Naive B cell (primary cell): ENCODE measurements around the gene CACUL1. TPM values are rescaled to one million over a fixed set of nuclear protein-coding genes. Genes with fewer than 3 reads are reported as not detected.
"Not testable (repeated sequence)": the region's sequence is repeated elsewhere in the genome, so short reads cannot be mapped to it uniquely, and the experiment has no call there.

Experiments used
- ATAC-seq, 2 donors: fragments of 150-1000 bp; cut with Tn5 transposase; 2 replicates each; pipeline ENCODE4 v1.10.0; 2021; ENCODE audit warnings: low read depth in 2 of 2, mild to moderate bottlenecking in 2 of 2, moderate library complexity in 2 of 2
- DNase-seq: peaks from one replicate; pipeline ENCODE4 v3.0.0; 2022
- H3K27ac Mint-ChIP-seq, 6 donors: one replicate each; pipeline ENCODE4 v1.8.0; 2020 to 2022; ENCODE audit warnings: mild to moderate bottlenecking in 6 of 6, mixed read lengths in 6 of 6, moderate library complexity in 5 of 6, inconsistent platforms in 2 of 6
- H3K27me3 Mint-ChIP-seq, 3 donors: one replicate each; pipeline ENCODE4 v1.8.0; 2021 to 2022; ENCODE audit warnings: mixed read lengths in 3 of 3, mild to moderate bottlenecking in 1 of 3
- H3K36me3 Mint-ChIP-seq, 2 donors: one replicate each; pipeline ENCODE4 v1.8.0; 2020 to 2022; ENCODE audit warnings: mixed read lengths in 2 of 2, inconsistent platforms in 1 of 2, mild to moderate bottlenecking in 1 of 2
- H3K4me1 Mint-ChIP-seq, 3 donors: one replicate each; pipeline ENCODE4 v1.8.0; 2020 to 2022; ENCODE audit warnings: mixed read lengths in 3 of 3, inconsistent platforms in 1 of 3, mild to moderate bottlenecking in 1 of 3, moderate library complexity in 1 of 3
- H3K4me3 Mint-ChIP-seq, 8 donors: one replicate each; pipeline ENCODE4 v1.8.0; 2020 to 2022; ENCODE audit warnings: mild to moderate bottlenecking in 8 of 8, mixed read lengths in 8 of 8, moderate library complexity in 8 of 8, inconsistent platforms in 2 of 8
- H3K9me3 Mint-ChIP-seq, 7 donors: one replicate each; pipeline ENCODE4 v1.8.0; 2020 to 2022; ENCODE audit warnings: mixed read lengths in 7 of 7, mild to moderate bottlenecking in 5 of 7, inconsistent platforms in 2 of 7, moderate library complexity in 1 of 7
- polyA plus RNA-seq, 6 donors: library from polyadenylated mRNA; unstranded; fragments of 300-500 nt; fragmentation: Illumina TruSeq; gene quantifications; one replicate each; pipeline ENCODE4 v1.2.3, GENCODE V29; 2021; ENCODE audit warnings: low read depth in 6 of 6

CACUL1 gene
- polyA plus RNA-seq, 6 donors from 2014 or later, result 21.5 to 40.9 (median 35.7) TPM

DNA sequence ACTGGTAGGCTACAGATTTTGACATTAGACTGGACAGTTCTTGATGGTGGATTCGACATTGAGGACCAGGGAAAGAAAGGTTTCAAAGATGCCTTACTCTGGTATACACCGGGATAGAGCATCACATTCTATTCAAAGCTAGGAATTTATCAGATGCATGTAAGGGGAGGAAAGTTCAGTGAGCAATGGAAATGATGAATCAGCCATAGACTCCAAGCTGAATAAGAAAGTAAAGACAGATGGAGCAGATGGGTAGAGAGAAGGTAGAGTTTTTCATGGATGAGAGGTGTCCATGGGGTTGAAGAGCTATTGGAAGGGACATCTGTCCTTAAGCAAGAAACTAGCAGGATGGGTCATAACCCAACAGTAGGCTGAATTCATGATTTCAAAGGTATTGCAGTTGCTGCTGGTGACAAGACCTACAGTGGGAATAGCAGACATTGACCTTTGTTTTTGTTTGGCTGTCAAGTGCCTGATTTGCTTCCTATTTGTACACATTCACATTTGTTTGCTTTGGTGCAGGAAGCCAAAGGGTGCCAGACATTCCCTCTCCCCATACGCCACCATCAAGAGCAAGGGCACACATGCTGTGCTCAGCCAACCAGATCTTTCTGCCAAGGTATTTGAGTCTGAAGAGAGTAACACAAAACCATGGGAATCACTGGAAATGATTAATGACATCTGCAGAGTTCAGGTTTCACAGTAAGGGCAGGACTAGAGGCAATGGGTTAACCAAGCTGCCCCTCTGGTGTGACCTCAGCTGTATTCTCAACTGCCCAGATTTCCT lies 8.6 kb upstream of the CACUL1 start:
- H3K36me3 Mint-ChIP-seq, result no peaks in the 10 kb centered on the region
- ATAC-seq, result no peak
- no peaks in the 10 kb centered on the region for H3K9me3 Mint-ChIP-seq
- no peak overlapping the region for H3K4me3 Mint-ChIP-seq
- H3K27ac Mint-ChIP-seq, result no peak overlapping the region
- DNase-seq, result no peak
- H3K4me1 Mint-ChIP-seq, result no peaks in the 10 kb centered on the region
- H3K27me3 Mint-ChIP-seq, result peaks cover 0 to 7% (median 6%) of the 10 kb centered on the region in 3 donors

DNA sequence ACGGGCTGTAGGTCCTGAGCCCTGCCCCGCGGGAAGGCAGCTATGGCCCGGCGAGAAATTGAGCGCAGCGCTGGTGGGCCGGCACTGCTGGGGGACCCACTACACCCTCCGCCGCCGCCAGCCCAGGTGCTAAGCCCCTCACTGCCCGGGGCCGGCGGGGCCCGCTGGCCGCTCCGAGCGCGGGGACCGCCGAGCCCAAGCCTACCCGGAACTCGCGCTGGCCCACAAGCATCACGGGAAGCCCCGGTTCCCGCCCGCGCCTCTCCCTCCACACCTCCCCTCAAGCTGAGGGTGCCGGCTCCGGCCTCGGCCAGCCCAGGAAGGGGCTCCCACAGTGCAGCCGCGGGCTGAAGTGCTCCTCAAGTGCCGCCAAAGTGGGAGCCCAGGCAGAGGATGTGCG lies 5.5 kb upstream of the CACUL1 start:
- DNase-seq (no peak), ATAC-seq (no peak)
- Mint-ChIP-seq H3K4me3 (no peak overlapping the region), H3K27me3 (peaks cover under 1 to 7% (median 7%) of the 10 kb centered on the region in 3 donors), H3K4me1 (peaks cover under 1 to 11% (median 9%) of the 10 kb centered on the region in 3 donors), H3K27ac (peak overlapping the region in 1 of 6 donors; percentile 56), H3K9me3 (no peaks in the 10 kb centered on the region), H3K36me3 (no peaks in the 10 kb centered on the region)

DNA sequence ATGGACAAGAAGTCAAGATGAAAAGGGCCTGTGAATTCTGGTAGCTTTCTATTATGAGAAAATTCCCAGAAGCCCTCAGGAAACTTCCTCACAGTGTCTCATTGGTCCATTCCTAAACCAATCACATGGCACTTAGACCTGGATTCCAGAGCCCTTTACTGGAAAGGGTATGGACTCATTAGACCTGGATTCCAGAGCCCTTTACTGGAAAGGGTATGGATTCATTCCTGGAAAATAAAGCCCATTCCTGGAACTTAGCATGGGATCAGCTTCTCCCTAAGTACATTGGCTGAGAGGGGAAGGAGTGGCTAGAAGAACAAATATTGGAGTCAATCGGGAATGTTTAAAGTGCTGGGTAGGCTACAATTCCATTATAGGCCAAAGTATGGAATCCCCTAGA lies 3.7 kb upstream of the CACUL1 start:
- no peak overlapping the region for H3K4me3 Mint-ChIP-seq
- H3K27ac Mint-ChIP-seq, result no peak overlapping the region
- DNase-seq (no peak), ATAC-seq (no peak)
- H3K4me1 Mint-ChIP-seq, result peaks cover 12 to 21% (median 18%) of the 10 kb centered on the region in 3 donors
- H3K9me3 Mint-ChIP-seq, result no peaks in the 10 kb centered on the region
- H3K27me3 Mint-ChIP-seq, result peaks cover 5 to 7% (median 7%) of the 10 kb centered on the region in 3 donors
- H3K36me3 Mint-ChIP-seq, result no peaks in the 10 kb centered on the region

DNA sequence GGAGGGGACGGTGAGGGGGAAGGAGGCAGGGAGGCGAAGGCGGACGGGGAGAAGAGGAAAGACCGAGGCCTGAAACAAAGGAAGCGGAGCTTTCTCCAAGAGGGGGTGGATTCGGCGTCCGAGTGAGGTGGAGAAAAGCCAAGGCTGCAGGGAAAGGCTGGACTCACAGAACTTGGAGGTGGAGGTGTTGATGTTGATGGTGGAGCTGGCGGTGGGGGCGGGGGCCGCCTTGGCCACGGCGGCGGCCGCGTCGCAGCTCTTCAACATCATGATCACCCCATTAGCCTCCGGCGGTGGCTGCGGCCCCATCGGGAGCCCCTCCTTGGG lies 578 bp downstream of the CACUL1 start:
- H3K36me3 Mint-ChIP-seq, result no peaks in the 10 kb centered on the region
- H3K27ac Mint-ChIP-seq, result peak overlapping the region; percentile 89 to 95 (median 91)
- peak overlapping the region; percentile 88 to 99 (median 95) for H3K4me3 Mint-ChIP-seq
- peak; percentile 35 for DNase-seq
- H3K27me3 Mint-ChIP-seq, result peaks cover 5 to 7% (median 5%) of the 10 kb centered on the region in 3 donors
- H3K4me1 Mint-ChIP-seq, result peaks cover 28 to 52% (median 50%) of the 10 kb centered on the region in 3 donors
- no peaks in the 10 kb centered on the region for H3K9me3 Mint-ChIP-seq
- peak in 1 of 2 donors; percentile 1 for ATAC-seq

DNA sequence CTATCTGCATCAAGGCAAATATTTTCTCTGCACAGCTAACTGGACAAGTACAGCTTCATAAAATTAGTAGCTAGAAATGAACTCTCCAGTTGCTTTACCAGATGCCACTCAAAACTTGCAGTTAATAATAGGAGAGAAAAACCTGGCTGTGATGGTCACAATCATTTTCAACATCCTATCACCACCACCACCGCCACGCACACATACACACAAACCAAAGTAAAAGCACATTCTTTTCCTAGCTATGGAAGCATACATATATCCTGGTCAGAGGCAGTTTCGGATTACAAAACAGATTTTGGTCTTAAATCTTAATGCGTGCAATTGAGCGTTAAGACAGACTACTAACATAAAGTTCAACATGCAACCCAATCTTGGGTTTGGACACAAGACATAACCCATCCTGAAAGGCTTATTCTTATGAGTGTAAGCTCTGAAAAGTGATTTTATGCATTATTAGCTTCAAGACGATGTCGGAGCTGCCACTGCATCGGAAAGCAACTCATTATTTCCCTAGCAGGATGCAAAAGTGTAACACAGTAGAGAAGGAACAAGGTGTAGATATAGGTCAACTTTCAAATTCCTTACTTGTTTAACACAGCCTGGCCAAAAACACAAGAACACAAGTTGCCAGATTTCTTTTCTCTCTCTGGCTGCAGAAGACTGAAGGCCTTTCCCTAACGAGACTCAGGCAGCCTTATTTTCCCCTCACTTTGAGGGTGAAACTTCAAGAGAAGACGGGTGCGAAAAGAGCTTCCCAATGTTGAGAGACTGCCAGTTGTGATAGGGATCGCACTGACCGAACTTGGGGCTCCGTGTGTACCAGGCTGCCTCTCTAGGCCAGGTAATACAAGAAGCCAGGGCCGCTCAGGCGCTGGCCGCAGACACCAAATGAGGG lies 1.2 kb downstream of the CACUL1 start:
- peaks cover 0 to 3% (median 0%) of the 10 kb centered on the region in 7 donors for H3K9me3 Mint-ChIP-seq
- ATAC-seq, result no peak
- H3K27me3 Mint-ChIP-seq, result peaks cover 0 to 7% (median 5%) of the 10 kb centered on the region in 3 donors
- H3K36me3 Mint-ChIP-seq, result peaks cover 3 to 4% of the 10 kb centered on the region in 2 donors
- H3K27ac Mint-ChIP-seq, result peak overlapping the region; percentile 89 to 95 (median 91)
- peaks cover 31 to 57% (median 54%) of the 10 kb centered on the region in 3 donors for H3K4me1 Mint-ChIP-seq
- H3K4me3 Mint-ChIP-seq, result peak overlapping the region; percentile 88 to 99 (median 95)
- DNase-seq, result no peak

DNA sequence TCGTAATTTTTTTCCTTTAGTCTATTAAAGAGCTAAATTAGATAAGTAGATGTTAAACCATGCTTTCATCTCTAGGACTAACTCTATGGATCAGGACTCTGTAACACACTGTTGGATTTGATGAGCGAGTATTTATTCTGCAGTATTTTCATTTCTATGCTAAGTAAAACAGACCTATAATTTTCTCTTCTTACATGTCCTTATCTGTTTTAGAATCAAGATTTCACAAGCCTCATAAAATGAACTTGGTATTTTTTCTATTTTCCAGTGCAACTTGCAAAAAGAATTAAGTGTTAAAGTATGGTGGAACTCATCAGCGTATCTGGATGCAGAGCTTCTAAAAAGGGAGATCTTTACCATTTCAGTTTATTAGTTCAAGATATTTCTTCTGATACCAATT lies 2.4 kb downstream of the CACUL1 start:
- Mint-ChIP-seq H3K27ac (no peak overlapping the region), H3K36me3 (peaks cover 15 to 16% of the 10 kb centered on the region in 2 donors), H3K4me3 (peak overlapping the region in 5 of 8 donors; percentile 7 to 99 (median 56)), H3K27me3 (peaks cover 0 to 7% (median 5%) of the 10 kb centered on the region in 3 donors), H3K9me3 (peaks cover 0 to 4% (median 2%) of the 10 kb centered on the region in 7 donors), H3K4me1 (peaks cover 42 to 62% (median 60%) of the 10 kb centered on the region in 3 donors)
- ATAC-seq (no peak), DNase-seq (no peak)

DNA sequence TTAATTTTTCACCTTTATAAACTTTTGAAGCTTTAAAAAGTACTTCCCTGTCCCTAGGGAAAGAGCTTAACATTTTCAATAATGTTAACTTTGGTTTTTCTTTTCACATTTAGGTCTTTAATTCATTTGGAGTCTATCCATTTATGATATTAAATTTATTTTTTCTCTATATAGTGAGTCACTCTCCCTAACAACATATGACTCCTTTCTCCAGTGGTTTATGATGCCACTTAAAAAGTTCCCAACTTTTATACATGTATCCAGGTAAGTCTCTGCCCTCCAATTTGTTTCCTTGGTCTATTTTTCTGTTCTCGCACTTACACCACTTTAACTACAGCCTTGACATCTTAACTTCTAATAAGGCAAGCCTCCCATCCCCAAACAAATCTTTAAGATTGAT lies 3.5 kb downstream of the CACUL1 start:
- peaks cover 0 to 4% (median 2%) of the 10 kb centered on the region in 7 donors for H3K9me3 Mint-ChIP-seq
- H3K36me3 Mint-ChIP-seq, result peaks cover 16 to 19% of the 10 kb centered on the region in 2 donors
- no peak overlapping the region for H3K27ac Mint-ChIP-seq
- ATAC-seq (no peak), DNase-seq (no peak)
- peaks cover 0 to 5% (median under 1%) of the 10 kb centered on the region in 3 donors for H3K27me3 Mint-ChIP-seq
- H3K4me1 Mint-ChIP-seq, result peaks cover 48 to 70% (median 66%) of the 10 kb centered on the region in 3 donors
- no peak overlapping the region for H3K4me3 Mint-ChIP-seq

DNA sequence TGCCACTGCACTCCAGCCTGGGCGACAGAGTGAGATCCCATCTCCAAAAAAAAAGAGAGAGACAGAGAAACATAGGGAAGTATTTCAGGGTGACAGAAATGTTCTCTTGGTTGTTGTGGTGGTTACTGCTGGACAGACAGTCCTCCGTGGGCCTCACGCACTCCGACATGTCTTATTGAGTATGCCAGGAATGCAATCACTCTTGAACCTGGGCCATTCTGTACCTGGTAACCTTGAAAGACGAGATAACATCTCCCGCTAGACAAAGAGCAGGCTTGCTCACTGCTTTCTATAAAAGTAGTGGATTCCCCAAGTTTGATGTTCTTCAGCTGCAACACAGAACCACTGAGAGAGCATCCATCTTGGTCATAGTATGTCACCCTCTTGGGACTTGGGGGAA lies 6.7 kb downstream of the CACUL1 start:
- DNase-seq, result no peak
- H3K36me3 Mint-ChIP-seq, result peaks cover 16 to 19% of the 10 kb centered on the region in 2 donors
- no peak for ATAC-seq
- peak overlapping the region in 3 of 6 donors; percentile 38 to 68 (median 44) for H3K27ac Mint-ChIP-seq
- peaks cover 40 to 67% (median 61%) of the 10 kb centered on the region in 3 donors for H3K4me1 Mint-ChIP-seq
- H3K9me3 Mint-ChIP-seq, result peaks cover 0 to 4% (median 2%) of the 10 kb centered on the region in 7 donors
- H3K27me3 Mint-ChIP-seq, result no peaks in the 10 kb centered on the region
- H3K4me3 Mint-ChIP-seq, result peak overlapping the region in 2 of 8 donors; percentile 3 to 52

DNA sequence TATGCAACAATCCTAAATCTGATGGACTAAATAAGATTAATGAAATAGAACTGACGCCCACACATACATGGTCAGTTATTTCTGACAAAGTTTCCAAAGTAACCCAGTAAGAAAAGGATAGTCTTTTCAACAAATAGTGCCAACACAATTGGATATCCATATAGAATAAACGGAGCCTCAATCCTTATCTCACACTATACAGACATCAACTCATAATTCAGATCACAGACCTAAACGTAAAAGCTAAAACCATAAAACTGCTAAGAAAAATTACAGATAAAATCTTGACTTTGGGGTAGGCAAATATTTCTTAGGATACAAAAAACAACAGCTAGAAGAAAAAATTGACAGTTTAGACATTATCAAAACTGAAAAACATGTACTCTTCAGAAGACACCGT lies 8.5 kb downstream of the CACUL1 start:
- H3K36me3 Mint-ChIP-seq, result peaks cover 16 to 19% of the 10 kb centered on the region in 2 donors
- DNase-seq (no peak), ATAC-seq (no peak)
- peaks cover 0 to 4% (median 2%) of the 10 kb centered on the region in 7 donors for H3K9me3 Mint-ChIP-seq
- no peak overlapping the region for H3K4me3 Mint-ChIP-seq
- peaks cover 48 to 72% (median 63%) of the 10 kb centered on the region in 3 donors for H3K4me1 Mint-ChIP-seq
- H3K27me3 Mint-ChIP-seq, result no peaks in the 10 kb centered on the region
- peak overlapping the region in 3 of 6 donors; percentile 1 to 52 (median 14) for H3K27ac Mint-ChIP-seq

DNA sequence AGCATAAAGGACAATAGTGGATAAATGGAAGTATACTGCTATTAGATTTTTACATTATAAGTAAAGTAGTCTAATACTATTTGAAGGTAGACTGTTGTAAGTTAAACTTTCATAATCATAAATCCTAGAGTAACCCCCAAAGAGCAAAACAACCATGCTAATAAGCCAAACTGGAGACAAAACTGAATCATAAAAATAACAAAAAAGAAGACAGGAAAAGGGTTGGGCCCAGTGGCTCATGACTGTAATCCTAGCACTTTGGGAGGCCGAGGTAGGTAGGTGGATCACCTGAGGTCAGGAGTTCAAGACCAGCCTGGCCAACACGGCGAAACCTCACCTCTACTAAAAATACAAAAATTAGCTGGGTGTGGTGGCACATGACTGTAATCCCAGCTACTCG lies 9.7 kb downstream of the CACUL1 start:
- H3K27me3 Mint-ChIP-seq, result no peaks in the 10 kb centered on the region
- ATAC-seq (no peak), DNase-seq (no peak)
- H3K36me3 Mint-ChIP-seq, result peaks cover 16 to 19% of the 10 kb centered on the region in 2 donors
- H3K4me1 Mint-ChIP-seq, result peaks cover 45 to 65% (median 64%) of the 10 kb centered on the region in 3 donors
- peaks cover 0 to 4% (median 2%) of the 10 kb centered on the region in 7 donors for H3K9me3 Mint-ChIP-seq
- H3K4me3 Mint-ChIP-seq, result no peak overlapping the region
- H3K27ac Mint-ChIP-seq, result peak overlapping the region in 4 of 6 donors; percentile 30 to 78 (median 54)

DNA sequence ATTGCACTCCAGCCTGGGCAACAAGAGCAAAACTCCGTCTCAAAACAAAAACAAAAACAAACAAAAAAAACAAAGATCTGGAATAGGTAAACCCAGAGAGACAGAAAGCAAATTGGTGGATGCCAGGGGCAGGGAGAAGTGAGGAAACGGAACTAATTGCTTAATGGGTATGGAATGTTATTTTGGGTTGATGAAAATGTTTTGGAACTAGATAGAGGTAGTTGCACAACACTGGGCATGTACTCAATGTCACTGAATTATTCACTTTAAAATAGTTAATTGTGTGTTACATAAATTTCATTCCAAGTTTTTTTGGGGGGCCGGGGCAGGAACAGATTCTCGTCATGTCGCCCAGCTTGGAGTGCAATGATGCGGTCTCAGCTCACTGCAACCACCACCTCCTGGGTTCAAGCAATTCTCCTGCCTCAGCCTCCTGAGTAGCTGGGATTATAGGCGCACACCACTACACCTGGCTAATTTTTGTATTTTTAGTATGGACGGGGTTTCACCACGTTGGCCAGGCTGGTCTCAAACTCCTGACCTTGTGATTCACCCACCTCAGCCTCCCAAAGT lies 10.3 kb downstream of the CACUL1 start:
- H3K27me3 Mint-ChIP-seq, H3K9me3 Mint-ChIP-seq, ATAC-seq, DNase-seq: not testable (repeated sequence)
- Mint-ChIP-seq H3K4me3 (peak overlapping the region in 2 of 8 donors; percentile 39 to 73), H3K4me1 (peaks cover 48 to 66% (median 64%) of the 10 kb centered on the region in 3 donors), H3K27ac (peak overlapping the region in 1 of 6 donors; percentile 30), H3K36me3 (peaks cover 16 to 19% of the 10 kb centered on the region in 2 donors)

DNA sequence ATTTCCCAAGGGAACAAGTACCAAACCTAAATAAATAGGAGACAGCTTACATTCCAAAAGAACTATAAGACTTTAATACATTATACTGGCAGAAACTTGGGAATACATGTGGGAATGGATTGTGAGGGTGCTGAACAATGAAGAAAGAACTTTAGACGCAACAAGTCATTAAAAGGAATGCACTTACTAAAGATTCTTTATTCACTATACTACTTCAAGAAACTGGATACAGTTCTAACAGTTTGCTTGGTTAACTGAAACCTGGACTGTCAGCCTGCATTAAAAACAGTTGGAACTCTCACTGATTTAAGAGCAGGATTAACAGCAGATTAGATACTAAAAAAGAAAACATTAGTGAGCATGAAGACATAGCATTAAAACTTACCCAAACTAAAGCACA lies 12.0 kb downstream of the CACUL1 start:
- Mint-ChIP-seq H3K27ac (peak overlapping the region in 2 of 6 donors; percentile 62 to 66), H3K9me3 (peaks cover 0 to 2% (median 0%) of the 10 kb centered on the region in 7 donors), H3K36me3 (peaks cover 5 to 6% of the 10 kb centered on the region in 2 donors), H3K4me3 (no peak overlapping the region), H3K4me1 (peaks cover 51 to 75% (median 67%) of the 10 kb centered on the region in 3 donors), H3K27me3 (no peaks in the 10 kb centered on the region)
- DNase-seq (no peak), ATAC-seq (no peak)

DNA sequence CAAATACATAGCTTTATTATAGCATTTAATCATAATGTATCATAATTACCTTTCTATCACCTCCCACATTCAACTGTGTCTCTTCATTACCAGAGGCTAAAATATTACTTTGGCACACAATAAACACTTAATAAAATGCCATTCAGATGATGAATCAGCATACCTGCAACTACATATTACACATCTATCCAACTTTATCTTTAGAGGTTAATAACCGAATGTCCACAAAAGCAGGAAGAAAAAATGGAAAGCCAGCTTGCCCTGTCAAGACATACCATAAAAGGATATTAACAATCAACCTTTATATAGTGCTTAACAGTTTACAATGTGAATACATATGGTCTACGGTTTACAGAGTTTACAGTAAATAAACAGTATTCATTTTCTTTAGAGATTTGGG lies 12.7 kb downstream of the CACUL1 start:
- no peak for ATAC-seq
- Mint-ChIP-seq H3K27me3 (no peaks in the 10 kb centered on the region), H3K36me3 (no peaks in the 10 kb centered on the region), H3K9me3 (no peaks in the 10 kb centered on the region), H3K4me1 (peaks cover 46 to 73% (median 66%) of the 10 kb centered on the region in 3 donors), H3K4me3 (no peak overlapping the region), H3K27ac (peak overlapping the region in 3 of 6 donors; percentile 16 to 88 (median 66))
- no peak for DNase-seq
